Measurements from ENCODE around the gene IL15RA. TPM values are rescaled to one million over a fixed set of nuclear protein-coding genes. Genes with fewer than 3 reads are reported as not detected.

Gene IL15RA
- total and polyA plus RNA-seq, 2 donors (not counting 3 experiments of a cell fraction or from before 2014, with no cell fraction given), result 18.8 to 20.6 TPM

DNA sequence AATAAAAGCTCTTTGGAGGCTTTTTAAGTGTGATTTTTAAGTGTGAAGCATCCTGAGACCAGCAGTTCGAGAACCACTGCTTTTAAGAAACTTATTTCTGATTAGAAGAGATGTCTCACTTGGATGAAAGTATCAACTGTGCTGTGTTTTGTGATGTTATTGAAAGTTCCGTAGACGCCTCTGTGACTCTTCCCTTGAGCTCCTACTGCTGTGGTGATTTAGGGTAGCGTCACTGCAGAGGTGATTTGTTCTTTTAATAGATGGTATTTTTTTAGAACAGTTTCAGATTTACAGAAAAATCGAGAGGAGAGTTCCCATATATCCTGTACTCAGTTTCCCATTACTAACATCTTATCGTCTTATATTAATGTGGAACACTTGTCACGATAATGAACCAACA, 57.8 kb downstream of the IL15RA start:
- dilution Hi-C loops (cut with MboI; ENCODE audit: extremely low pct_ligation_motif_present, low sequenced_read_pairs), result no loop called here
- DNase-seq (ENCODE audit: low read depth, low spot score) (no peak), FAIRE-seq (no peak)
- Histone ChIP-seq H3K79me2 (ENCODE audit: control insufficient read depth, insufficient read depth, low read length) (no peaks in the 10 kb centered on the region), H3K27me3 (ENCODE audit: control insufficient read depth in 2 of 2, insufficient read depth in 2 of 2, low read length in 2 of 2) (no peaks in the 10 kb centered on the region), H3K4me1 (ENCODE audit: control insufficient read depth, extremely low read depth, insufficient read depth, low read length) (peaks cover 3% of the 10 kb centered on the region), H3K9me1 (replicated peaks; ENCODE audit: control insufficient read depth, extremely low read depth, insufficient read depth, low read length) (no peaks in the 10 kb centered on the region), H3K36me3 (ENCODE audit: control insufficient read depth in 2 of 2, extremely low read depth in 1 of 2, insufficient read depth in 2 of 2, low read length in 2 of 2) (peaks cover 30 to 71% of the 10 kb centered on the region in 2 experiments), H3K9ac (replicated peaks; ENCODE audit: extremely low read depth, insufficient read depth, low read length) (no peak overlapping the region), H2AFZ (ENCODE audit: low read depth, low read length) (no peak overlapping the region), H3K4me2 (ENCODE audit: insufficient read depth, low read length) (no peak overlapping the region), H3K27ac (ENCODE audit: insufficient read depth, low read depth, low read length) (no peak overlapping the region), H3K9me3 (replicated peaks; ENCODE audit: control insufficient read depth, insufficient read depth, low read length) (no peaks in the 10 kb centered on the region), H4K20me1 (replicated peaks; ENCODE audit: control insufficient read depth, extremely low read depth, insufficient read depth, low read length) (no peaks in the 10 kb centered on the region), H3K4me3 (replicated peaks in 1 of 3; ENCODE audit: insufficient read depth in 1 of 3, low read depth in 1 of 3, low read length in 3 of 3) (no peak overlapping the region)
- intact Hi-C loops (cut with micrococcal nuclease), result no loop called here
- BruUV-seq (replicated peaks), result no TSS peak
- ChIA-PET CTCF (interaction anchor here (1.2 kb wide), 1 partner anchor 11 kb away, joined by 3 read pairs; no protein-coding TSS in a partner anchor), POLR2A (no interaction called here)
- TF ChIP-seq, protein P1, sequence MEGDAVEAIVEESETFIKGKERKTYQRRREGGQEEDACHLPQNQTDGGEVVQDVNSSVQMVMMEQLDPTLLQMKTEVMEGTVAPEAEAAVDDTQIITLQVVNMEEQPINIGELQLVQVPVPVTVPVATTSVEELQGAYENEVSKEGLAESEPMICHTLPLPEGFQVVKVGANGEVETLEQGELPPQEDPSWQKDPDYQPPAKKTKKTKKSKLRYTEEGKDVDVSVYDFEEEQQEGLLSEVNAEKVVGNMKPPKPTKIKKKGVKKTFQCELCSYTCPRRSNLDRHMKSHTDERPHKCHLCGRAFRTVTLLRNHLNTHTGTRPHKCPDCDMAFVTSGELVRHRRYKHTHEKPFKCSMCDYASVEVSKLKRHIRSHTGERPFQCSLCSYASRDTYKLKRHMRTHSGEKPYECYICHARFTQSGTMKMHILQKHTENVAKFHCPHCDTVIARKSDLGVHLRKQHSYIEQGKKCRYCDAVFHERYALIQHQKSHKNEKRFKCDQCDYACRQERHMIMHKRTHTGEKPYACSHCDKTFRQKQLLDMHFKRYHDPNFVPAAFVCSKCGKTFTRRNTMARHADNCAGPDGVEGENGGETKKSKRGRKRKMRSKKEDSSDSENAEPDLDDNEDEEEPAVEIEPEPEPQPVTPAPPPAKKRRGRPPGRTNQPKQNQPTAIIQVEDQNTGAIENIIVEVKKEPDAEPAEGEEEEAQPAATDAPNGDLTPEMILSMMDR (IDR thresholded peaks at IDR 0.05; ENCODE audit: extremely low read depth in 1 of 2, insufficient read depth in 1 of 2, low read depth in 1 of 2, low read length in 2 of 2), result no peak
- TF ChIP-seq FOS (IDR thresholded peaks at IDR 0.05; ENCODE audit: borderline replicate concordance, insufficient read depth, low read length), result no peak
- TF ChIP-seq JUN (IDR thresholded peaks at IDR 0.05; ENCODE audit: borderline replicate concordance, insufficient read depth, insufficient read length, low read depth), result no peak
- TF ChIP-seq GATA2 (IDR thresholded peaks at IDR 0.05; ENCODE audit: insufficient read depth, insufficient read length, low read depth, low read length), result no peak
- no peak for TF ChIP-seq POLR2A (IDR thresholded peaks at IDR 0.05; ENCODE audit: low read depth, low read length)
- no peak for TF ChIP-seq POLR2AphosphoS5 (IDR thresholded peaks at IDR 0.05; ENCODE audit: insufficient read depth, low read depth, low read length)
- TF ChIP-seq MYC (IDR thresholded peaks at IDR 0.05; ENCODE audit: low read depth, low read length), result no peak
- TF ChIP-seq, protein P2, sequence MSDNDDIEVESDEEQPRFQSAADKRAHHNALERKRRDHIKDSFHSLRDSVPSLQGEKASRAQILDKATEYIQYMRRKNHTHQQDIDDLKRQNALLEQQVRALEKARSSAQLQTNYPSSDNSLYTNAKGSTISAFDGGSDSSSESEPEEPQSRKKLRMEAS (IDR thresholded peaks at IDR 0.05; ENCODE audit: insufficient read depth, insufficient read length), result no peak
- TF ChIP-seq EZH2 (IDR thresholded peaks at IDR 0.05; ENCODE audit: borderline replicate concordance, low read depth, low read length, severe bottlenecking), result no peak

Data from endothelial cell of umbilical vein (primary cell).